GM12864 (cell line): Measurements from ENCODE around the gene SH2D1A.

Source experiments
- DNase-seq: peaks from one replicate; pipeline ENCODE4 v3.0.0-alpha.2; 2011; ENCODE audit warnings: low read depth
- H3K4me3 ChIP-seq: 2 replicates; pipeline ENCODE4 v1.5.1; 2011; ENCODE audit warnings: mild to moderate bottlenecking, low read depth, low read length, control low read depth
- CTCF ChIP-seq: IDR thresholded peaks from 2 replicates; pipeline ENCODE4 v1.5.1; 2011; ENCODE audit warnings: low read depth, mild to moderate bottlenecking, moderate library complexity, low read length, control low read depth, inconsistent platforms; ENCODE audit errors: missing control alignments

SH2D1A gene

GRCh38 chrX:124421898-124422655 is 75.7 kb downstream of the SH2D1A start:
- DNase-seq = no peak
- H3K4me3 ChIP-seq = no peak overlapping the region
- no peak for TF ChIP-seq CTCF
